GM12872 (cell line): Measurements from ENCODE around the gene HS2ST1.

Experiments
- CTCF ChIP-seq: IDR thresholded peaks from 3 replicates; pipeline ENCODE4 v1.5.1; 2011; ENCODE audit warnings: low read depth, mild to moderate bottlenecking, low read length, moderate library complexity; ENCODE audit not compliant: insufficient read depth

HS2ST1 gene

DNA sequence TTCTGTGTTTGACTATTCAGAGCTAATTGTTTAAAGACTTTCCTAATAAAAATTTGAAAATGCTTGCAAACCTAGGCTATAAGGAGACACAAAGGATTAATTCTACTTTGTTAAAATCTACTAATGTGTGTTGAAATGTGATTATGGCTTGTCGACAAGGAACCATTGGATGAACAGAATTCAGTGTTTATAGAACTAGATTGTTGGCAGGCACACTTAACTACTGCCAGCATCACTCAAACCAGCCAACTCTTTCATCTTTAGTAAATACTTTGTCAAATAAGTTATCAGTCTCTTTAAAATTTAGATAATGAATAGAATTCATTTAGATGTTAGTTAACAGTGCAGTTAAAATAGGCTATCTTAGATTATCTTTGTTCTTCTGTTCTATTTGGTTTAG lies 27.6 kb downstream of the HS2ST1 start:
- TF ChIP-seq CTCF: no peak

DNA sequence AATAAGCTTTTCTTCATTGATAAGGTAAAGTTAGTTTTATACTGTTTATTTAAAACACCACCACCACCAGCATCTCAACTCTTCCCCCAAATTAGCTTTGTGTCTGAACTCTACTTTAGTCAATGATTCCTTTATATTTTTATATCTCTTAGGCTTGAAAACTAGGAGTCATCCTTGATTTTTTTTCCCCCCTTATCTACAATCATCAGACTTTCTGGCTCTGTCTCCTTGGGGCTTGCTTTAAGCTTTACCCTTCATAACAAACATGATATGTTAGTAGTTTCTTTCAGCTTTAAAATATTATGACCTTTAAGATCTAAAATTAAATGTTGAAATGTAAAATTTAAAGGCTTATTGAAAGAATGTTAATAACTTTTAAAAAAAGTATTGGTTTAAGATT lies 28.3 kb downstream of the HS2ST1 start:
- no peak for TF ChIP-seq CTCF

GRCh38 chr1:86948212-86948611 lies 33.8 kb downstream of the HS2ST1 start:
- TF ChIP-seq CTCF: no peak

- TF ChIP-seq CTCF: no peak
These were observed 36.4 kb downstream of the HS2ST1 start for GRCh38 chr1:86950712-86951419.

DNA sequence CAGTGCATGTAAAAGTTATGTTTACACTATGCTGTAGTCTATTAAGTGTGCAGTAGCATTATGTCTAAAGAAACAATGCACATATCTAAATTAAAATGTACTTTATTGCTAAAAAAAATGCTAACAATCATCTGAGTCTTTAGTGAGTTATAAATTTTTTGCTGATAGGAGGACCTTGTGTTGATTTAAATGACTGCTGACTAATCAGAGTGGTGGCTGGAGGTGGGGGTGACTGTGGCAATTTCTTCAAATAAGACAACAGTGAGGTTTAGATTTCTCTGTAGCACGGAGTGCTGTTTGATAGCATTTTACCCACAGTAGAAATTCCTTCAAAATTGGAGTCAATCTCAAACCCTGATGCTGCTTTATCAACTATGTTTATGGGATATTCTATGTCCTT lies 37.0 kb downstream of the HS2ST1 start:
- TF ChIP-seq CTCF: no peak

DNA sequence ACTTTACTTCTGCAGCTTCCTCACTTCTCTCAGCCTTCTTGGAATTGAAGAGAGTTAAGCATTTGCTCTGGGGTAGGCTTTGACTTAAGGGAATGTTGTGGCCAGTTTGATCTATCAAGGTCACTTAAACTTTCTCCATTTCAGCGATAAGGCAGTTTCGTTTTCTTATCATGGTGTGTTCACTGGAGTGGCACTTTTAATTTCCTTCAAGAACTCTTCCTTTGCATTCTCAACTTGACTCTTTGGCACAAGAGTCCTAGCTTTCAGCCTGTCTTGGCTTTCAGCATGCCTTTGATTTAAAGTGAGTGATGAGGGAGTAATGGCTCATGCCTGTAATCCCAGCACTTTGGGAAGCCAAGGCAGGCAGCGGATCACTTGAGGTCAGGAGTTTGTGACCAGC lies 38.7 kb downstream of the HS2ST1 start:
- TF ChIP-seq CTCF: no peak

DNA sequence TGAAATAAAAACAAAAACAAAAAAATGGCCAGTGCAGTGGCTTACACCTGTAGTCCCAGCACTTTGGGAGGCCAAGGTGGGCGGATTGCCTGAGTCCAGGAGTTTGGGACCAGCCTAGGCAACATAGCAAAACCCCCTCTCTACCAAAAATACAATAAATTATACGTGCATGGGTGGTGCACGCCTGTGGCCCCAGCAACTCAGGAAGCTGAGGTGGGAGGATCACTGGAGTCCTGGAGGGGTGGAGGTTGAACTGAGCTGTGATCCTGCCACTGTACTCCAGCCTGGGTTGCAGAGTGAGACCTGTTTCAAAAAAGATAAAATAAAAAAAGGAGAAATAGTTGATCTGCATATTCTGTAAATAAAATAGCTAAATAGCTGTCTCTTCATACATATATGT lies 41.2 kb downstream of the HS2ST1 start:
- no peak for TF ChIP-seq CTCF

DNA sequence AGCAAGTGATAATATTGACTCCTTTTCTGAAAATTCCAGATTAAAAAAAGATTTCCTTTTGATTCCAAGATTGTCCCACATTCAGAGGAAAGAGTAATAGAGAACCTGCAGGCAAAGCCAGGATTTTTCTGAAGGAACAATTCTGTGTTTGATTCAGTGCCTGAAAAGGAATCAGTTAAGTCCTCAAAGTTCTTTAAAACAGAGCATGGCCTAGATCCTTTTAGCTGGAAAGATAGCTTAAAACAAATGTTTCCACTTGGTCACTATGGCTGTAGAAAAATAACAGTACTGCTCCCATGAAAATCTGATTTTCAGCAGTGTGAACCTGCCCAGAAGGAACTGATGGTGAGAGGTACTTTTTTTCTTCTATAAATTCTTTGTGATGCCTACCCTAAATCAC lies 41.8 kb downstream of the HS2ST1 start:
- TF ChIP-seq CTCF: no peak
